Uterine smooth muscle cell (primary cell): ENCODE results near the gene TRIM25. TPM values are rescaled to one million over a fixed set of nuclear protein-coding genes. Genes with fewer than 3 reads are reported as not detected.

ENCODE experiments used
- total RNA-seq: library from RNA; depleted of rRNA; stranded (reverse); fragments of >200 nt; gene quantifications from 2 replicates; pipeline ENCODE4 v1.2.3, GENCODE V29; 2014

Gene TRIM25, protein sequence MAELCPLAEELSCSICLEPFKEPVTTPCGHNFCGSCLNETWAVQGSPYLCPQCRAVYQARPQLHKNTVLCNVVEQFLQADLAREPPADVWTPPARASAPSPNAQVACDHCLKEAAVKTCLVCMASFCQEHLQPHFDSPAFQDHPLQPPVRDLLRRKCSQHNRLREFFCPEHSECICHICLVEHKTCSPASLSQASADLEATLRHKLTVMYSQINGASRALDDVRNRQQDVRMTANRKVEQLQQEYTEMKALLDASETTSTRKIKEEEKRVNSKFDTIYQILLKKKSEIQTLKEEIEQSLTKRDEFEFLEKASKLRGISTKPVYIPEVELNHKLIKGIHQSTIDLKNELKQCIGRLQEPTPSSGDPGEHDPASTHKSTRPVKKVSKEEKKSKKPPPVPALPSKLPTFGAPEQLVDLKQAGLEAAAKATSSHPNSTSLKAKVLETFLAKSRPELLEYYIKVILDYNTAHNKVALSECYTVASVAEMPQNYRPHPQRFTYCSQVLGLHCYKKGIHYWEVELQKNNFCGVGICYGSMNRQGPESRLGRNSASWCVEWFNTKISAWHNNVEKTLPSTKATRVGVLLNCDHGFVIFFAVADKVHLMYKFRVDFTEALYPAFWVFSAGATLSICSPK
- 32.6 and 52.9 TPM in 2 replicates for total RNA-seq

DNA sequence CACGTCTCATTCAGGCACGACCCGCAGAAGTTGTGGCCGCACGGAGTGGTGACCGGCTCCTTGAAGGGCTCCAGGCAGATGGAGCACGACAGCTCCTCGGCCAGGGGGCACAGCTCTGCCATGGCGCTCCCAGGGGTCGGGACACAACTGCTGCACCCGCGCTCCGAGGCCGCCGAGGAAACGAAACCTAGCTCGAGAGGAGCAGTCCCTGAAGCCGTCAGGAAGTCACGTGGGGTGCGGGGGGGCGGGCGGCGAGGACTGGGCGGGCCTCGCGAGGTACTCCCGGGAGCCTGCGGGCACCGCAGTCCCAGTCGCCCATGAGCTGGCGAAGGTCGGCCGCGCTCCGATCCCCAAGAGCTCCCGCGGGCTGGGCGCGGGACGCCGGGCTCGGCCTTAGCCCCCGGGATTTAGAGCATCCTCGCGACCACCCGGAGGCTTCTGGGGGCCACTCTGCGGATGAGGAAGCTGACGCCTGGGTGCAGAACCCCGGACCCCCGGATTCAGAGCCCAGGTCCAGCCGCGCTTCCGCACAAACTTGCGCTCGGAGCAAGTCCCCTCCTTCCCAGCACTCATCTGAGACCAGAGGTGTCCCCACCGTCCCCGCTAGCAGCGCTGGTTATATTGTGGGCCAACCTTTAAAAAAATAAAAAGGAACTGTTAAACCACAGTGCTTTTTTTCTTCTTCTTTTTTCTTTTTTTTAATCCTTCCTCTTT lies at the start of gene TRIM25:
Gene TRIM25, minus strand, starts transcription at position 183 of the 714 bp plus-strand sequence. Its CDS starts 61 bp downstream, at position 122.

DNA sequence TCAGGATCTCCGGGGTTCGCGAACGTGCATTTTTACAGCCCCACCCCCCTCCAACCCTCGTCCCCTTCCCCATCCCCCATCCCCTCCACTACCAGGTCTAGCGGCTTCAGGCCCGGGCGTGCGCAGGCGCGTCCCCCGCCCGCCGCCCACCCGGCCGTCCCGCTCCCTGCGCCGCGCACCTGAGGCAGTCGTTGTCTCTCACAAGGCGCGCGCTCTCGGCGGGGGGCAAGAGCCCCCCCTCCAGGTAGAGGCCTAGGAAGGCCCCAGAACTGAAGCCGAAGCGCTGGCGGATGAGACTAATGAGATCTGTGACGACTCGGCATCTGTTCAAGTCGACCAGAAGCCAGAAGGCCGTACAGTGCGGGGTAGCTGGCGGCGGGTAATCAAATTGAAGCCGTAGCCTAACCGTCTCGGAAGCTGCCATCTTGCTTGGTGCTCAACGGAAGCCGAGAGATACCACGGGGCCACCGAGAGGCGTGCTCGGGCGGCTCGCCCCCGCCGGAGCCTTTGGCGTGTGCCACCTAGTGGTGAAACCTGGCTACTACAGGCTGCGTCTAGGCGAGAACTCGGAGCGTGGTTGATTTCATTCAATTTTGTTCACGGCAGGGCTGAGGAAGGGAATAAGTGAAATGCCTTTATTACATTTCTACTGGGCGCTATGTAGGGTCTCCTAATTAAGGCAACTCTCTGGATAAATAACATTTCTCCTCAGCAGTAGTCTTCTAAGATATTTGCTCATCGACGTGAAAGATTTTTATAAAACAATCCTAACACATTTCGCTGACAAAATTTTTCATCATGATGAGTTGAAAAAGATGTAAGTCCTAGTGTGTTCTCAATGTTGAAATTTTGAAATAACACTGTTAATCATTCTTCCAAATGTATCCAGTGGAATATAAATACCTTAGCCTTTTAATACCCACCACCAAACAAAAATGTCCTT lies 47.0 kb upstream of the TRIM25 start, which contains the start of gene COIL:
Gene COIL, minus strand, starts transcription at position 455 of the 943 bp plus-strand sequence. Its CDS starts 31 bp downstream, at position 424.

Other genes starting within 250 kb of the TRIM25 start
- 0.87 and 1.1 TPM in 2 replicates for gene C17orf67, start 80.1 kb downstream of the TRIM25 start, total RNA-seq
- 9.5 and 9.6 TPM in 2 replicates for gene DGKE, start 79.9 kb downstream of the TRIM25 start, total RNA-seq
- gene COIL, start 47.0 kb upstream of the TRIM25 start, total RNA-seq, result 13.6 and 17.9 TPM in 2 replicates
- gene SCPEP1, start 64.1 kb upstream of the TRIM25 start, total RNA-seq, result 48.0 and 72.7 TPM in 2 replicates
- 10.1 and 13.9 TPM in 2 replicates for gene AKAP1, start 171.2 kb upstream of the TRIM25 start, total RNA-seq